ENCODE measurements around the gene RPA1. TPM values are rescaled to one million over a fixed set of nuclear protein-coding genes. Genes with fewer than 3 reads are reported as not detected.

The RPA1 gene
- total and polyA plus RNA-seq, 10 of the 15 experiments (the other 5 are each of a cell fraction or from before 2014, with no cell fraction given): 35.9 to 198 (median 71.2) TPM

GRCh38 chr17:1878419-1879121 lies 48.8 kb downstream of the RPA1 start:
- ATAC-seq (no peak), DNase-seq (ENCODE audit: low read depth, low spot score) (no peak), FAIRE-seq (no peak)
- Histone ChIP-seq H3K4me3 (no peak overlapping the region), H3K4me2 (ENCODE audit: control insufficient read depth, insufficient read depth) (no peak overlapping the region), H3K27ac (ENCODE audit: control insufficient read depth, insufficient read depth) (no peak overlapping the region), H3K9me3 (replicated peaks; ENCODE audit: control insufficient read depth, insufficient read depth, low read length) (no peaks in the 10 kb centered on the region), H4K20me1 (ENCODE audit: control insufficient read depth, insufficient read depth) (no peaks in the 10 kb centered on the region), H3K9ac (ENCODE audit: control insufficient read depth, insufficient read depth, low read length) (no peak overlapping the region), H2AFZ (ENCODE audit: control insufficient read depth, low read depth, low read length) (no peak overlapping the region), H3K4me1 (ENCODE audit: control insufficient read depth, insufficient read depth, low read length) (no peaks in the 10 kb centered on the region), H3K36me3 (ENCODE audit: control insufficient read depth in 2 of 2, insufficient read depth in 2 of 2, low read length in 1 of 2) (peaks cover 22 to 43% of the 10 kb centered on the region in 2 experiments), H3K79me2 (ENCODE audit: control insufficient read depth, insufficient read depth, low read length) (no peaks in the 10 kb centered on the region), H3K27me3 (replicated peaks in 1 of 2; ENCODE audit: control insufficient read depth in 2 of 2, insufficient read depth in 2 of 2, low read length in 1 of 2) (no peaks in the 10 kb centered on the region)
- WGBS (ENCODE audit: insufficient coverage, insufficient replicate concordance, low lambda C conversion rate, missing lambda C conversion rate): 99% methylated on average over 17 of the region's 17 CpGs
- TF ChIP-seq RELA (IDR thresholded peaks at IDR 0.05; ENCODE audit: borderline replicate concordance, partially characterized antibody) (no peak), BCL3 (IDR thresholded peaks at IDR 0.05; ENCODE audit: borderline replicate concordance, insufficient read depth, low read depth, low read length, poor library complexity, severe bottlenecking) (no peak), NFXL1 (IDR thresholded peaks at IDR 0.05; ENCODE audit: borderline replicate concordance) (no peak), TARDBP (IDR thresholded peaks at IDR 0.05; ENCODE audit: borderline replicate concordance) (no peak), HCFC1 (IDR thresholded peaks at IDR 0.05; ENCODE audit: low read length) (no peak), BMI1 (IDR thresholded peaks at IDR 0.05; ENCODE audit: borderline replicate concordance) (no peak), CTCF (IDR thresholded peaks at IDR 0.05 in 2 of 3, conservative IDR thresholded peaks at IDR 0.05 in 1 of 3; ENCODE audit: control insufficient read depth in 2 of 3, extremely low read depth in 1 of 3, insufficient read depth in 1 of 3, low read depth in 3 of 3, low read length in 3 of 3) (no peak)
- no TSS peak for BruUV-seq (replicated peaks)
- ChIA-PET SMC1A (ENCODE audit: uncharacterized antibody, unreplicated experiment) (interaction anchor here (1.4 kb wide), 1 partner anchor 157 kb away, joined by 3 read pairs; no protein-coding TSS in a partner anchor), CTCF (interaction anchor here (1.5 to 5.7 kb wide), 2 partner anchors 158 to 161 kb away, joined by 3 to 38 read pairs; no protein-coding TSS in a partner anchor), POLR2A (no interaction called here), RAD21 (ENCODE audit: unreplicated experiment) (no interaction called here)
- intact Hi-C loops (cut with micrococcal nuclease; ENCODE audit: unreplicated experiment): no loop called here
- in situ Hi-C loops (cut with MboI): no loop called here
